Osteoblast (primary cell): ENCODE results near the gene SPAG16. TPM values are rescaled to one million over a fixed set of nuclear protein-coding genes. Genes with fewer than 3 reads are reported as not detected.

Source experiments
- DNase-seq: peaks from one replicate; pipeline ENCODE4 v3.0.0; 2011; ENCODE audit warnings: low spot score, mixed read lengths; ENCODE audit not compliant: insufficient read length; ENCODE audit errors: missing footprints
- H2AFZ ChIP-seq: 2 replicates; pipeline ENCODE4 v1.6.0; 2011; ENCODE audit warnings: mild to moderate bottlenecking, low read length
- H3K27ac ChIP-seq: 2 replicates; pipeline ENCODE4 v1.5.1; 2011; ENCODE audit warnings: mild to moderate bottlenecking, low read depth, low read length, moderate library complexity
- H3K27me3 ChIP-seq: 2 replicates; pipeline ENCODE4 v1.6.0; 2012; ENCODE audit warnings: mild to moderate bottlenecking, control low read depth, inconsistent platforms, low read length, moderate library complexity; ENCODE audit not compliant: insufficient read depth
- H3K36me3 ChIP-seq: 2 replicates; pipeline ENCODE4 v1.5.1; 2011; ENCODE audit warnings: mild to moderate bottlenecking, low read length, control low read depth, moderate library complexity; ENCODE audit not compliant: insufficient read depth
- H3K4me1 ChIP-seq: 2 replicates; pipeline ENCODE4 v1.5.1; 2011; ENCODE audit warnings: mild to moderate bottlenecking, low read length, control low read depth, moderate library complexity; ENCODE audit not compliant: insufficient read depth
- H3K4me2 ChIP-seq: 2 replicates; pipeline ENCODE4 v1.6.0; 2011; ENCODE audit warnings: mild to moderate bottlenecking, low read length; ENCODE audit not compliant: insufficient read depth
- H3K4me3 ChIP-seq: fragments of 200-600 bp; sonication (generic); 3 replicates; pipeline ENCODE4 v1.5.1; 2012; ENCODE audit warnings: mild to moderate bottlenecking, low read length, inconsistent platforms; ENCODE audit not compliant: insufficient read depth
- H3K79me2 ChIP-seq: 2 replicates; pipeline ENCODE4 v1.6.0; 2012; ENCODE audit warnings: mild to moderate bottlenecking, low read length, control low read depth, inconsistent platforms; ENCODE audit not compliant: insufficient read depth
- H3K9me3 ChIP-seq: 2 replicates; pipeline ENCODE4 v1.5.1; 2011; ENCODE audit warnings: low read depth, low read length, control low read depth
- H4K20me1 ChIP-seq: 2 replicates; pipeline ENCODE4 v1.6.0; 2012; ENCODE audit warnings: mild to moderate bottlenecking, low read length, control low read depth; ENCODE audit not compliant: insufficient read depth
- CTCF ChIP-seq: IDR thresholded peaks from 2 replicates; pipeline ENCODE4 v1.5.1; 2011; ENCODE audit warnings: mild to moderate bottlenecking, low read depth, low read length, moderate library complexity; ENCODE audit errors: extremely low read depth
- total RNA-seq: library from RNA; depleted of rRNA; stranded (reverse); fragments of >200 nt; gene quantifications from 2 replicates; pipeline ENCODE4 v1.2.3, GENCODE V29; 2012

SPAG16 gene
- total RNA-seq, 1 donor, result 47.8 TPM

DNA sequence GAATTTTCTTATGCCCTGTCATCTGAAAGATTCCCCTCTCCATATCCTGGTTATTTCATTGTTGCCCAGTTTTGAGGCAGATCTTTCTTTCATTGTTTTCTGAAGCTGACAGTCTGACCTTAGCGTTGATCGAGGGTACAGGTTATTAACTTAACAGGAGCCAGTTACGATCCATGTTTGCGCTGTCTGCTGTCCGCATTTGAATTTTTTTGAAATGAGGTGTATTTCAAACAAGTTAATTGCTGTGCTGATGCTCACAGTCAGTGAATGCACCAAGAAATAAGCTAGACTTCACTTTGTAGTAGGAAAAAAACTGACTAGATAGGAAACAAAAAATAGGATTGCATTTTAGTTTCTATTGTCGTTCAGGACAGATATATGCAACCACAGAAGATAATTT lies 34.8 kb upstream of the SPAG16 start:
- Histone ChIP-seq H3K27ac (no peak overlapping the region), H3K79me2 (no peaks in the 10 kb centered on the region), H3K4me2 (no peak overlapping the region), H3K36me3 (no peaks in the 10 kb centered on the region), H4K20me1 (no peaks in the 10 kb centered on the region), H3K4me1 (no peaks in the 10 kb centered on the region), H2AFZ (no peak overlapping the region), H3K27me3 (no peaks in the 10 kb centered on the region), H3K9me3 (no peaks in the 10 kb centered on the region), H3K4me3 (no peak overlapping the region)
- no peak for DNase-seq
- no peak for TF ChIP-seq CTCF

GRCh38 chr2:213251618-213252017 lies 32.6 kb upstream of the SPAG16 start:
- H3K27ac ChIP-seq, result no peak overlapping the region
- H3K4me2 ChIP-seq, result peak overlapping the region; percentile 71
- no peaks in the 10 kb centered on the region for H3K36me3 ChIP-seq
- no peaks in the 10 kb centered on the region for H3K79me2 ChIP-seq
- DNase-seq, result peak; percentile 18
- H3K27me3 ChIP-seq, result no peaks in the 10 kb centered on the region
- no peaks in the 10 kb centered on the region for H4K20me1 ChIP-seq
- no peaks in the 10 kb centered on the region for H3K9me3 ChIP-seq
- peak overlapping the region; percentile 14 for H2AFZ ChIP-seq
- no peaks in the 10 kb centered on the region for H3K4me1 ChIP-seq
- peak overlapping the region; percentile 37 for H3K4me3 ChIP-seq
- TF ChIP-seq CTCF, result peak; percentile 55

GRCh38 chr2:213252206-213252605 lies 32.1 kb upstream of the SPAG16 start:
- no peak overlapping the region for H3K27ac ChIP-seq
- no peaks in the 10 kb centered on the region for H3K27me3 ChIP-seq
- no peaks in the 10 kb centered on the region for H3K36me3 ChIP-seq
- no peaks in the 10 kb centered on the region for H4K20me1 ChIP-seq
- H3K4me2 ChIP-seq, result peak overlapping the region; percentile 71
- TF ChIP-seq CTCF, result no peak
- DNase-seq, result no peak
- no peak overlapping the region for H3K4me3 ChIP-seq
- H3K4me1 ChIP-seq, result no peaks in the 10 kb centered on the region
- H3K79me2 ChIP-seq, result no peaks in the 10 kb centered on the region
- no peaks in the 10 kb centered on the region for H3K9me3 ChIP-seq
- H2AFZ ChIP-seq, result peak overlapping the region; percentile 14

GRCh38 chr2:213253162-213253561 lies 31.1 kb upstream of the SPAG16 start:
- DNase-seq, result no peak
- no peaks in the 10 kb centered on the region for H3K4me1 ChIP-seq
- H2AFZ ChIP-seq, result no peak overlapping the region
- H3K4me3 ChIP-seq, result no peak overlapping the region
- H4K20me1 ChIP-seq, result no peaks in the 10 kb centered on the region
- H3K79me2 ChIP-seq, result no peaks in the 10 kb centered on the region
- TF ChIP-seq CTCF, result no peak
- no peaks in the 10 kb centered on the region for H3K27me3 ChIP-seq
- H3K4me2 ChIP-seq, result no peak overlapping the region
- H3K27ac ChIP-seq, result no peak overlapping the region
- no peaks in the 10 kb centered on the region for H3K9me3 ChIP-seq
- H3K36me3 ChIP-seq, result no peaks in the 10 kb centered on the region
